Caco-2 (cell line): ENCODE measurements around the gene COA6. TPM values are rescaled to one million over a fixed set of nuclear protein-coding genes. Genes with fewer than 3 reads are reported as not detected.

ENCODE experiments used
- BruUV-seq: library from RNA; stranded (reverse); fragments of 400-500 nt; replicated peaks from 2 replicates; lab custom pipeline; 2021; lab: Mats Ljungman, UMichigan
- CTCF ChIA-PET: fragments of 300-600 bp; sonication (Branson Sonifier 250); formaldehyde crosslinking; loops from one replicate; lab custom pipeline; 2022; ENCODE audit warnings: antibody characterized with exemption; lab: Charles Lee
- POLR2A ChIA-PET: fragments of 300-600 bp; sonication (Branson Sonifier 250); formaldehyde crosslinking; loops from one replicate; lab custom pipeline; 2022; ENCODE audit warnings: antibody characterized with exemption; lab: Charles Lee
- DNase-seq, 2 experiments: peaks; one replicate each; pipeline versions ENCODE4 v3.0.0 to v3.0.0-alpha.2; 2020 to 2022
- H3K27me3 ChIP-seq: replicated peaks from 2 replicates; pipeline ENCODE4 v1.6.0; 2011; ENCODE audit warnings: low read length; ENCODE audit not compliant: control insufficient read depth, insufficient read depth
- H3K36me3 ChIP-seq: 2 replicates; pipeline ENCODE4 v1.5.1; 2011; ENCODE audit warnings: low read length; ENCODE audit not compliant: control insufficient read depth, insufficient read depth
- H3K4me1 ChIP-seq: fragments of 250-450 bp; sonication (Bioruptor Pico); 2 replicates; pipeline ENCODE4 v1.5.1; 2020; ENCODE audit warnings: mild to moderate bottlenecking
- H3K4me3 ChIP-seq: 2 replicates; pipeline ENCODE4 v1.5.1; 2011; ENCODE audit warnings: low read depth, mild to moderate bottlenecking, control low read depth, low read length
- H3K9me3 ChIP-seq: fragments of 250-450 bp; sonication (Bioruptor Pico); 2 replicates; pipeline ENCODE4 v1.5.1; 2020; ENCODE audit warnings: mild to moderate bottlenecking, moderate library complexity
- H3K27ac Mint-ChIP-seq: one replicate; pipeline ENCODE4 v1.8.0; 2022; ENCODE audit warnings: mixed read lengths; ENCODE audit not compliant: unreplicated experiment
- H3K27me3 Mint-ChIP-seq: one replicate; pipeline ENCODE4 v1.8.0; 2022; ENCODE audit warnings: mixed read lengths; ENCODE audit not compliant: insufficient read depth, unreplicated experiment
- H3K36me3 Mint-ChIP-seq: one replicate; pipeline ENCODE4 v1.8.0; 2022; ENCODE audit warnings: mild to moderate bottlenecking, mixed read lengths; ENCODE audit not compliant: insufficient read depth, unreplicated experiment
- H3K4me1 Mint-ChIP-seq: one replicate; pipeline ENCODE4 v1.8.0; 2022; ENCODE audit warnings: low read depth, mixed read lengths; ENCODE audit not compliant: unreplicated experiment
- H3K4me3 Mint-ChIP-seq: one replicate; pipeline ENCODE4 v1.8.0; 2022; ENCODE audit warnings: mild to moderate bottlenecking, moderate library complexity, mixed read lengths; ENCODE audit not compliant: unreplicated experiment
- H3K9me3 Mint-ChIP-seq: one replicate; pipeline ENCODE4 v1.8.0; 2022; ENCODE audit warnings: mixed read lengths; ENCODE audit not compliant: unreplicated experiment
- CTCF ChIP-seq, 2 experiments: fragments of 200-600 bp in 1 of 2; IDR thresholded peaks; 1 replicate in 1 of 2; 2 replicates in 1 of 2; pipeline versions ENCODE4 v1.5.1 to v1.8.0; 2011 to 2022; ENCODE audit warnings: antibody characterized with exemption in 1 of 2, control low read depth in 1 of 2, inconsistent platforms in 1 of 2, low read depth in 1 of 2, low read length in 1 of 2, mild to moderate bottlenecking in 1 of 2, moderate library complexity in 1 of 2; ENCODE audit not compliant: insufficient read depth in 1 of 2, severe bottlenecking in 1 of 2, unreplicated experiment in 1 of 2
- intact Hi-C: fragments of 100-400 bp; cut with micrococcal nuclease; formaldehyde crosslinking; loops from one replicate; pipeline ENCODE4 v1.10.0; 2022; ENCODE audit not compliant: unreplicated experiment
- total RNA-seq: library from RNA; stranded (reverse); gene quantifications from 2 replicates; pipeline ENCODE4 v1.2.3, GENCODE V29; 2022

The COA6 gene
- total RNA-seq, 1 experiment from 2014 or later = 41.0 TPM

GRCh38 chr1:234395297-234395696 lies 22.0 kb downstream of the COA6 start:
- no peak for DNase-seq
- no peak overlapping the region for H3K4me3 ChIP-seq
- no TSS peak for BruUV-seq
- H3K27me3 ChIP-seq = no peaks in the 10 kb centered on the region
- intact Hi-C loops = no loop called here
- peaks cover 2% of the 10 kb centered on the region; the same call in 1 of the 2 replicates for H3K36me3 ChIP-seq
- CTCF ChIA-PET = no interaction called here
- H3K36me3 Mint-ChIP-seq = peaks cover 22% of the 10 kb centered on the region
- H3K4me1 Mint-ChIP-seq = no peaks in the 10 kb centered on the region
- TF ChIP-seq CTCF (IDR thresholded peaks at IDR 0.05; ENCODE audit: insufficient read depth in 1 of 2, low read depth in 1 of 2, low read length in 1 of 2, severe bottlenecking in 1 of 2, unreplicated experiment in 1 of 2) = no peak
- POLR2A ChIA-PET = no interaction called here
- H3K4me3 Mint-ChIP-seq = no peak overlapping the region
- H3K27ac Mint-ChIP-seq = no peak overlapping the region
- no peaks in the 10 kb centered on the region for H3K4me1 ChIP-seq
- H3K9me3 ChIP-seq = no peaks in the 10 kb centered on the region
- no peaks in the 10 kb centered on the region for H3K27me3 Mint-ChIP-seq
- no peaks in the 10 kb centered on the region for H3K9me3 Mint-ChIP-seq

- H3K4me3 Mint-ChIP-seq = no peak overlapping the region
- peaks cover 22% of the 10 kb centered on the region for H3K36me3 Mint-ChIP-seq
- Histone ChIP-seq H3K4me1 (no peaks in the 10 kb centered on the region), H3K36me3 (no peaks in the 10 kb centered on the region), H3K4me3 (no peak overlapping the region), H3K9me3 (no peaks in the 10 kb centered on the region), H3K27me3 (no peaks in the 10 kb centered on the region)
- no peaks in the 10 kb centered on the region for H3K27me3 Mint-ChIP-seq
- BruUV-seq = no TSS peak
- no peak for TF ChIP-seq CTCF (IDR thresholded peaks at IDR 0.05; ENCODE audit: insufficient read depth in 1 of 2, low read depth in 1 of 2, low read length in 1 of 2, severe bottlenecking in 1 of 2, unreplicated experiment in 1 of 2)
- ChIA-PET POLR2A (no interaction called here), CTCF (no interaction called here)
- intact Hi-C loops = no loop called here
- H3K9me3 Mint-ChIP-seq = no peaks in the 10 kb centered on the region
- H3K4me1 Mint-ChIP-seq = no peaks in the 10 kb centered on the region
- DNase-seq = no peak
- H3K27ac Mint-ChIP-seq = no peak overlapping the region
Measured at GRCh38 chr1:234396092-234396491, 22.8 kb downstream of the COA6 start.

GRCh38 chr1:234396871-234397270 lies 23.6 kb downstream of the COA6 start:
- H3K4me1 ChIP-seq = no peaks in the 10 kb centered on the region
- no peak for DNase-seq
- H3K27me3 ChIP-seq = no peaks in the 10 kb centered on the region
- TF ChIP-seq CTCF (IDR thresholded peaks at IDR 0.05; ENCODE audit: insufficient read depth in 1 of 2, low read depth in 1 of 2, low read length in 1 of 2, severe bottlenecking in 1 of 2, unreplicated experiment in 1 of 2) = no peak
- H3K4me1 Mint-ChIP-seq = no peaks in the 10 kb centered on the region
- no peak overlapping the region for H3K4me3 ChIP-seq
- no peak overlapping the region for H3K4me3 Mint-ChIP-seq
- peaks cover 15% of the 10 kb centered on the region for H3K36me3 Mint-ChIP-seq
- POLR2A ChIA-PET = no interaction called here
- H3K36me3 ChIP-seq = no peaks in the 10 kb centered on the region
- no peak overlapping the region for H3K27ac Mint-ChIP-seq
- H3K27me3 Mint-ChIP-seq = no peaks in the 10 kb centered on the region
- H3K9me3 Mint-ChIP-seq = no peaks in the 10 kb centered on the region
- no peaks in the 10 kb centered on the region for H3K9me3 ChIP-seq
- intact Hi-C loops = no loop called here
- CTCF ChIA-PET = no interaction called here
- BruUV-seq = no TSS peak
